Measurements from ENCODE around the gene NVL.
"Not testable (repeated sequence)": the region's sequence is repeated elsewhere in the genome, so short reads cannot be mapped to it uniquely, and the experiment has no call there.

The NVL gene

DNA sequence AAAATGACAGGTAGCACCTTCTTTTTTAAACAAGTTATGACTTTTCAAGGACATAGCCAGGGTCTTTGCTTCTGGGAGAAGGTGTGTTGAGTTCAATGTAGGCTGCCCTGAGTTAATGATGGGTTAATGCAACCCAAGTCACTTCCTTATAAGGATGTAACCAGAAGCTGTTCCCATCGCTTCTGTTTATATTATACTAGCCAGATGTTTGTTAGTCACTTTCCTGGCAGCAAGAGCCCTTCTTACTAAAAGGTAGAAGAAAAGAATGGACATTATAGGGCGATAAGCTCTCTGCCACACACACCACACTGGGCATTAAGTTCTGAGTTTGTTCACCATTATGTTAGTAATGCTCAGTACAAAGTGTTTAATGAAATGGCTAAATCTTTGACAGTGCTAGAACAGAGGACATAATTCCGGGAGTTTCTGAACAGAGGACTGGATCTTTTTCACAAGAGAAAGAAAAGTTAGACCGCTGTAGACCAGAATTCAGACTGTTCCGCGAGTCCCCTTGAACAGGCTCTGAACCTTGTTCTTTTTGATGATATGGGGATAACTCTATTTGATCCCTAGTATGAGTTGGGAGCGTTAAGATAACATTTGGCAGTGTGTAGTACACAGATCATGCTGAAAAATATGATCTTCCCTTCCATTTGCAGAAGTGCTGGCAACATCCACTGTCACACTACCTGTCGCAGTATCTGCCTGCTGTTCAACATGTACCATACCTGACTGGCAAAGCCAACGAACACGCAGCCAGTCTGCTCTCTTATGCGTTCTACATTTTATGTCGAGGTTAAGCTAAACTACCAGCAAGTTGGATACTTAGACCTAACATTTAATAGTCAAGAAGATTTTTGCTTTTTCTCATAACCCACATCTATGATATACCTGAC lies 105.9 kb downstream of the NVL start:
- DNase-seq = no peak

DNA sequence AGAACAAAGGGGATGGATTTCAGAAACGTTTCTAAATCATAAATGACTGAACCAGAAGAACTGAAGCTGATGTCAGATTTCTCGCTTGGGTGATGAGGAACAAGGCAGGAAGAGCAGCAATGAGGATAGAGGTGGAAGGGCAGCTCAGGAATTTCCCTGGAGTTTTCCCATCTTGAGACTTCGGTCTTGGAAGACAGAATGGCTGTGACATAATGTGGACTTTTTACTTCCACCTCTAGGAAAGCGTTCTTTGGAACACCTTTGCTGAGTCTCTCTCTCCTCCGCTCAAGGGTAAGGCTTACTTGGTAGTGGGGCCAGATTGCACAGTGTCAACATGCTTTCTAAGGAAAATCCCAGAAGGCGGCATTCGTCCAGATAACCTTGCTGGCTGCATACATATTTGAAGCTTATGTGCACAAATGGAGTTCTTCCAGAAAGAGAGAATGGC lies 110.3 kb downstream of the NVL start:
- DNase-seq = no peak

DNA sequence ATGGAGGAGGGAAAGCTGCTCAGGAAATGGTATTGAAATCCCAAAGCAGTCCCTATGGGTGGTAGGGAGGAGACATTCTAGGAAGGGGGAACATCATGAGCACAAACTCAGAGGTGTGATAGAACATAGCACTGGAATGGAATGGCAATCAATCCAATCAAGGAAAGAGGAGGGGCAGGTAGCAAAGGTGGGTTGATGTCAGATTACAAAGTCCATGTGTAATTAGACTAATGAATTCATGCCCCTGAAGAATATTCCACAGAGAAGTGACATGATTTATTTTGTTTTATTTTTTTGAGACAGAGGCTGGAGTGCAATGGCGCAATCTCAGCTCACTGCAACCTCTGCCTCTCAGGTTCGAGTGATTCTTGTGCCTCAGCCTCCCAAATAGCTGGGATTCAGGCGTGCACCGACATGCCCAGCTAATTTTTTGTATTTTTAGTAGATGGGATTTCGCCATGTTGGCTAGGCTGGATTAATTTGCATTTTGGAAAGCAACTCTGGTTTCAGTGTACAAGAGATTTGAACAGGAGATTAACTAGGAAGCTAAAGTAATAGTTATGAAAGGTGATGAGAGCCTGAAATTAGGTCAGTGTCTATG lies 110.9 kb downstream of the NVL start:
- DNase-seq = no peak

DNA sequence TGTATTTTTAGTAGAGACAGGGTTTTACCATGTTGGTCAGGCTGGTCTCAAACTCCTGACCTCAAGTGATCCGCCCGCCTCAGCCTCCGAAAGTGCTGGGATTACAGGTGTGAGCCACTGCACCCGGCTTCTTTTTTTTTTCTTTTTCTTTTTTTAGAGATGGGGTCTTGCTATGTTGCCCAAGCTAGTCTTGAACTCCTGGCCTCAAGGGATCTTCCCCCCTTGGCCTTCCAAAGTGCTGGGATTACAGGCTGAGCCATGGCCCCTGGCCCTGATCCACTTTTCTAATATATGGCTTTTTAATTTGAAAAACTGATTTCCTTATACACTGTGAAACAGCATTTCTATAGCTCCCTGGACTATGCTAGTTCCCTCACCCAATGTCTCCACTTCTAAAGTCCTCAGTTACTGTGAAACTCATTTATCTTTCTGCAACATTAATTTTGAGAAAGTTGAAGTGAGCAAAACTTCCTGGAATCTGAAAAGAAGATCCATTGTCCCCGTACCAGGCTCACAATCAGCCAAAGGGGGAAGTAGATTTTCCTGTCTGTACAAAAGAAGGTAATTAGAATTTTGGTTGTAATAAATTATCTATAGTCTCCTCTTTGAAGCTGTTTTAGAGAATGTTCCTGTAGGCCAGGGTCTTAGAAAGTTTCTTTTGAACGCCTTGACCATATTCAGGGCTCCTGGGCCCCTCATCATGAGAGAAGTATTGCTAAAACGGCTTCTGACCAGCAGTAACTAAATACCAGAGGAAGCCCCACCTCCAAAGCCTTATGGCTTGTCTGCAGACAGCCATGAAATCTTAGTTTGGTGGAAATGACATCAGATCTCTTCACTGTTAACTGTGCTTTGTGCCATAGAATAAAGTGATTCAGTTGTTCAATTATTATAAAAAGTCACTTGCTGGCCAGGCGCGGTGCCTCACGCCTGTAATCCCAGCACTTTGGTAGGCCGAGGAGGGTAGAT lies 112.0 kb downstream of the NVL start:
- DNase-seq = no peak

GRCh38 chr1:224216382-224216781 lies 113.6 kb downstream of the NVL start:
- DNase-seq = no peak

- no peak for DNase-seq
Observed at GRCh38 chr1:224213438-224214119, 116.4 kb downstream of the NVL start.

DNA sequence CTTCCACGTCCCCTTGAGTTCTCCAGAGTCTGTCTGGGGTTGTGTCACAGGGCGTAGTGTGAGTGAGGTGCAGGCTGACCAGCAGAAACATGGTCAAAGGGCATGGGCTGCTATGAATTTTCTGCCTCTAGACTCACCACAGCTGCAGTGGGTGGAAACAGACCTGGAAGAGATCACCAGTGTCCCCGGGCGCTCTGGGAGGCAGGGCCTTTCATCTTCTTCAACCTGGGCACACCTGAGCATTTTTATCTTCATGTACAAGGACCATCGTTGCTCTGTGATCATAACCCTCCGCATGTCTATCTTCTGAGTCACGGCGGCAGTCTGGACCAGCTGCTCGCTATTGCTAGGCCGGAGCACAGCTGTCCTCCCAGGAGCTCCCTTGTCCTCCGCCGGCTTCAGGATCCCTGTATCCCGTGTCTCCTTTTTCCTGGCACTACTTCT lies 117.3 kb downstream of the NVL start:
- no peak for DNase-seq

DNA sequence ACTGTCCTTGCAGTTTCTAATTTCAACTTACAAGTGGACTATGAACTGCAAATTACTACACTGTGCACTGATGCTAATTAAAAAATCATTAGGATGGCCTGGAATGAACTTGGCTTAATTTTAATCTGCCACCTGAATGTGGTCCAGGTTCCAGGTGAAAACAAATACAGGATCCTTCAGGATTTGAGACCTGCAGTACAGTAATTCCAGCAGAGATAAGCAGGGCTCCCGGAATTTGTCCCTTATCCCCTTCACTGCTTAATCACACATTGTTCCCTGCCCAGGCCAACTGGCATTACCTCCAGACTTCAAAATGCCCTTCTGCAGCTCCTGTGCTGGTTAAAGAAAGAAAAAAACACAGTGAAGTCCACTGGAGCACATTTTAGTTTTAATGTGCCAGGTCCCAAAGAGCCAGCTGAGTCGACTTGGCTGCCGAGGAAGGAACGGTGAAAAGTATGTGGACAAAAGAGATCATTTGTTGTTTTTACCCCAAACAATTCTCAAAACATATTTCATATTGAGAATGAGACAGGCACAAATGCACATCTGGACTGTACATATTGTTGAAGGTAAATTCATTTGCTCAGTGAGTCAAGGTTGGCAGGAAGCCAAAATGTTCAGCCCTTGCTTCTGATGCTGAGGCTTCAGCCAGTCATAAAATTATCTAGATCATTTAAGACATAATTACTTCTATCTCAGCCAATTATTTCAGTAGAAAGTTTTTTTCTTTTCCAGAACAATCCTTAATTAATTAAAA lies 118.6 kb downstream of the NVL start:
- DNase-seq = peak; percentile 40

DNA sequence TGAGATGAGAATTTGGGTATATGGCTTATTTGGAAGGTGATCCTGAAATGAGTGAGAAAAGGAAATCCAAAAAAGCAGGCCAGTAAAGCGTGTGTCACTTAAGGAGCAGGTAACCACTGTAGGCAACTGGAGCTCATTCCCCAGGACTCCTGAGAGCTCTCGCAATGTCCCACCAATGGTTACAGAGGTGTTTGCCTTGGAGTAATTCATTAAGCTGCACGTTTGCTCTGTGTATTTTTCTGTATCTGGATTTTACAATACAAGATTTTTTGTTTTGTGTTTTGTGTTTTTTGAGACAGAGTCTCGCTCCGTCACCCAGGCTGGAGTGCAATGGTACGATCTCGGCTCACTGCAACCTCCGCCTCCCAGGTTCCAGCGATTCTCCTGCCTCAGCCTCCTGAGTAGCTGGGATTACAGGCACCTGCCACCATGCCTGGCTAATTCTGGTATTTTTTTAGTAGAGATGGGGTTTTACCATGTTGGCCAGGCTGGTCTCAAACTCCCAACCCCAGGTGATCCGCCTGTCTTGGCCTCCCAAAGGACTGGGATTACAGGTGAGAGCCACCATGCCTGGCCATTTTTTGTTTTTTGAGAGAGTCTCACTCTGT lies 123.9 kb downstream of the NVL start:
- not testable (repeated sequence) for DNase-seq

- DNase-seq = peak; percentile 50
Observed at GRCh38 chr1:224205438-224205840, 124.5 kb downstream of the NVL start.

GRCh38 chr1:224203243-224204016 lies 126.5 kb downstream of the NVL start:
- no peak for DNase-seq

DNA sequence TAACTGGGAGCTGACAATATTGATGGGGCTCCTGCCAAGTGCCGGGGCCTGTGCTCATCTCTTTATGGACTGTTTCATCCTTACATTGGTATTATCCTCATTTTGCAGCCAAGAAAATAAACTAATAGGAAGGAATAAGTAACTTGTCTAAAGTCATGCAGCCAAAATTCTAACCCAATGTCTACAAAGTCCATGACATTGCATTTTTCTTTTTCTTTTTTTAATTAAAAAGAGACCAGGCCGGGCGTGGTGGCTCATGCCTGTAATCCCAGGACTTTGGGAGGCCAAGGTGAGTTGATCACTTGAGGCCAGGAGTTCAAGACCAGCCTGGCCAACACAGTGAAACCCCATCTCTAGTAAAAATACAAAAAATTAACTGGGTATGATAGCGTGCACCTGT lies 128.1 kb downstream of the NVL start:
- no peak for DNase-seq

DNA sequence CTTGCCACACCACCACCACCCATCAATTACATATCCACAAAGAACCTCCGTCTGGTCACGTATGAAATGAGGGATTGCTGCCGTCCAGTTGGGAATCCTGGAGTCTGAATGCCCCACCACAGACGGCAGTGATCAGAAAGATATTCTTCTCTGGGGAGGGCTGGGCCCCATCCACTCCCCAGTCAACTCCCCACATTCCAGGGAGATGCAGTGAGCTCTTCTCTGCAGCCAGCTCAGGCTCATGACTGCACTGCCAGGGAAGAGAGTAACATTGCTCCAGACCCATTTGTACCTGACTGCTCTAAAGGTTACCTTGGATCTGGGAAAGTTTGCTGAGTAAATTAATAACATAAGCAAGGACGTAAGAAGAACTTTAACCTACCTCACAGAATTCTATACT lies 128.6 kb downstream of the NVL start:
- no peak for DNase-seq

- DNase-seq = no peak
Observed at GRCh38 chr1:224199679-224200078, 130.3 kb downstream of the NVL start.

- DNase-seq = no peak
Observed at GRCh38 chr1:224198572-224198971, 131.4 kb downstream of the NVL start.

DNA sequence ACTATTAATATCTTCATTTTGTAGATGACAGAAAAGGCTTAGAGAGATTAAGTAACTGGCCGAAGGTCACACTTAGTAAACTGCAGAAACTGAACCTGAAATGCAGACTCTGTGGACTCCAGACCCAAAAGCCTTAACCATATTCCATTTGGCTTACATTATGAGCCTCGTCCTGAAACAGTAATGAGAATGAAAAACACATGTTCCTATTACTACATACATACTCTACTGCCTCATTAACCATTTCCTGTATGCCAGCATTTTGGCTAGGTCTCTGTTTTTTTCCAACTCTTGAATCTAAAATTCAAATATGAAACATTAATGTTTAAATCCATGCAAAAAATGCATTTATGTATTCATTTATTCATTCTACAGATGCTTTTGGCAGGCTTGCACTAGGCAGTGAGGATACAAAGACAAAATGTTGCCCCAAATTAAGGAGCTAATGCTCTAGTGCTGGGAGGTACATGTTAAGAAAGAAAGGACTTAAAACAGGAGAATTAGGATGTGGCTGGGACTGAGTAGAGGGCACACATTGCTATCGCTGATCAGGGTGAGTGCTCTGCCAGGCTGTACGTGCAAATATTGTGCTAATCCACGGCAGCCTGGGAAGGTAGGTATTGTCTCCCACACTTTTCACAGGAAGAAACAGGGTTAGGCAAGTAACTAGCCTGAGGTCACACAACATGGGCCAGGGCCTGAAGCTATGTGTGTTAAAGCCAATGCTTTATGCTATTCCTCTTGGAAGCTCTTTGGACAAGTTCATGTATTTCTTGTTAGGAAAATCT lies 133.0 kb downstream of the NVL start:
- DNase-seq = no peak

DNA sequence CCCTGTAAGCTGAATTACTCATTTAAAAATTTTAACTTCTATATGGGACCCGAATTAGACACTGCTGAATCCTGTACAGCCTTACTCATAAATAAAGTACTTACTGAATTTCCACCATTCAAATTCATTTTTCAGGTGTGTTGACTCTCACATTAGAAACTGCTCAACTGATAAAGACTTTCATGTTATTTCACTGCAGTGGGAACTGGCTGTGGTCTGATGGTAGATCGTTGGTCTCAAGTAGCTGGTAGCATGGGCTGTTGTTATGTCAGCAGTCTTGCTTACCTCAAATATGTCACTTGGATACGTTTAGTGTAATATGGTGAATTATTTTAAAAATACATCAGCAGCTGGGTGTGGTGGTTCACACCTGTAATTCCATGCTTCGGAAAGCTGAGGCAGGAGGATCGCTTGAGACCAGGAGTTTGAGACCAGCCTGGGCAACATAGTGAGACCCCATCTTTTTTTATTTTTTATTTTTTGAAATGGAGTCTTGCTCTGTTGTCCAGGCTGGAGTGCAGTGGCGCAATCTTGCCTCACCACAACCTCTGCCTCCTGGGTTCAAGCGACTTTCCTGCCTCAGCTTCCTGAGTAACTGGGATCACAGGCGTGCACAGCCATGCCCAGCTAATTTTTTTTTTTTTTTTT lies 136.5 kb downstream of the NVL start:
- DNase-seq = no peak

DNA sequence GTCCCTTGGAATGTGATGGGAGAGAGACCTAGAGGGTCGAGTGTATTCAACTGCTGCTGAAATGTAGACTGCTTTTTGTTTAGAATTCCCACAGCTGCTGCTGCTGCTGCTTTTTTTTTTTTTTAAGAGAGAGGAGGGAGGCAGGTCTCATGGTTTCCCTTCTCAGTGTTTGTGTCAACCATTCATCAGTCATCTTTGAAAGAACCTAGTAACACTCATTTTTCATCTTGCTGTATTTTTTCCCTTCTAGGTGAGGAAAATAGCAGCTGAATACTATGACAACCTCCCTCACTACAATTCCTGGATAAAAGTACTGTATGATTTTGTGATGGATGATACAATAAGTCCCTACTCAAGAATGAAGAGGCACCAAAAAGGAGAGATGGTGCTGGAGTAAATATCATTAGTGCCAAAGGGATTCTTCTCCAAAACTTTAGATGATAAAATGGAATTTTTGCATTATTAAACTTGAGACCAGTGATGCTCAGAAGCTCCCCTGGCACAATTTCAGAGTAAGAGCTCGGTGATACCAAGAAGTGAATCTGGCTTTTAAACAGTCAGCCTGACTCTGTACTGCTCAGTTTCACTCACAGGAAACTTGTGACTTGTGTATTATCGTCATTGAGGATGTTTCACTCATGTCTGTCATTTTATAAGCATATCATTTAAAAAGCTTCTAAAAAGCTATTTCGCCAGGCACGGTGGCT lies 137.7 kb downstream of the NVL start:
- no peak for DNase-seq

Data from NCI-H2227 treated with DMSO at 0.1 percent for 48 hours (cell line).